Right atrium auricular region (tissue), 2 donors: ENCODE measurements around the gene ZFYVE26. TPM values are rescaled to one million over a fixed set of nuclear protein-coding genes. Genes with fewer than 3 reads are reported as not detected.

Experiments used
- DNase-seq: peaks from one replicate; pipeline ENCODE4 v3.0.0-alpha.2; 2019; ENCODE audit warnings: low spot score
- H3K27ac ChIP-seq, 2 donors: fragments of 200-600 bp; sonication (generic); 1 replicate in 1 of 2; 2 replicates in 1 of 2; pipeline ENCODE4 v1.5.1; 2016 to 2019
- H3K27me3 ChIP-seq, 2 donors: fragments of 200-600 bp; sonication (generic); one replicate each; pipeline versions ENCODE4 v1.5.1 to v1.6.0; 2017 to 2019
- H3K36me3 ChIP-seq: fragments of 200-600 bp; sonication (generic); one replicate; pipeline ENCODE4 v1.5.1; 2016
- H3K4me1 ChIP-seq, 2 donors: fragments of 200-600 bp; sonication (generic); one replicate each; pipeline versions ENCODE4 v1.5.1 to v1.6.0; 2017 to 2019
- H3K4me3 ChIP-seq, 2 donors: fragments of 200-600 bp; sonication (generic); 1 replicate in 1 of 2; 2 replicates in 1 of 2; pipeline ENCODE4 v1.5.1; 2017 to 2019; ENCODE audit warnings: mild to moderate bottlenecking in 1 of 2, moderate library complexity in 1 of 2
- H3K9me3 ChIP-seq, 2 donors: fragments of 200-600 bp; sonication (generic); one replicate each; pipeline ENCODE4 v1.5.1; 2019
- total RNA-seq, 2 donors: library from RNA; depleted of rRNA; stranded (reverse); fragments of >200 nt; gene quantifications; one replicate each; pipeline ENCODE4 v1.1.0, GENCODE V29; 2016
- TF ChIP-seq, protein P1 (sequence below), 2 donors: fragments of 200-600 bp; sonication (generic); IDR thresholded peaks; one replicate each; pipeline ENCODE4 v1.5.1; 2019; ENCODE audit warnings: antibody characterized with exemption in 2 of 2

ZFYVE26 gene
- total RNA-seq, 2 donors from 2014 or later, result 10.5 to 11.8 TPM

DNA sequence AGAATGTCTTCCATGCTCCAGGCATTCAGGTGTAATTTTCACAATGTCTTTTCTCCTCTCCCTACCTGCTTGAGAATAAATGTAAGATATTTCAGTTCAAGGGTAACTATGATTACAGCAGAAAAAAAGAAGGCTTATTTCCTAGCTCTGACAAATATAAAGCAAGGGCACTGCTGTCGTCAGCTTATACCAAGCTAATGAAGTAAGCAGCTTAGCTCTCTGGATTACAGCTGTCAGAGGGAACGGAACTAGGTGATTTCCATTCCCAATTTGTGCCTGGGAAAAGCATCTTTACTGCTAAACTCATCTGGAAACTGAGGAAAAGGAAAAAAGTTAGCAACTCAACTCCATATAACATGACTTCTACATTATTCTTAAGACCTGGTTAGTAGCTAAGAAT lies 56.5 kb downstream of the ZFYVE26 start:
- no peaks in the 10 kb centered on the region for H3K27me3 ChIP-seq
- no peaks in the 10 kb centered on the region for H3K4me1 ChIP-seq
- TF ChIP-seq, protein P1, sequence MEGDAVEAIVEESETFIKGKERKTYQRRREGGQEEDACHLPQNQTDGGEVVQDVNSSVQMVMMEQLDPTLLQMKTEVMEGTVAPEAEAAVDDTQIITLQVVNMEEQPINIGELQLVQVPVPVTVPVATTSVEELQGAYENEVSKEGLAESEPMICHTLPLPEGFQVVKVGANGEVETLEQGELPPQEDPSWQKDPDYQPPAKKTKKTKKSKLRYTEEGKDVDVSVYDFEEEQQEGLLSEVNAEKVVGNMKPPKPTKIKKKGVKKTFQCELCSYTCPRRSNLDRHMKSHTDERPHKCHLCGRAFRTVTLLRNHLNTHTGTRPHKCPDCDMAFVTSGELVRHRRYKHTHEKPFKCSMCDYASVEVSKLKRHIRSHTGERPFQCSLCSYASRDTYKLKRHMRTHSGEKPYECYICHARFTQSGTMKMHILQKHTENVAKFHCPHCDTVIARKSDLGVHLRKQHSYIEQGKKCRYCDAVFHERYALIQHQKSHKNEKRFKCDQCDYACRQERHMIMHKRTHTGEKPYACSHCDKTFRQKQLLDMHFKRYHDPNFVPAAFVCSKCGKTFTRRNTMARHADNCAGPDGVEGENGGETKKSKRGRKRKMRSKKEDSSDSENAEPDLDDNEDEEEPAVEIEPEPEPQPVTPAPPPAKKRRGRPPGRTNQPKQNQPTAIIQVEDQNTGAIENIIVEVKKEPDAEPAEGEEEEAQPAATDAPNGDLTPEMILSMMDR (IDR thresholded peaks at IDR 0.05), result no peak
- H3K9me3 ChIP-seq, result no peaks in the 10 kb centered on the region
- no peak overlapping the region for H3K4me3 ChIP-seq
- no peak overlapping the region for H3K27ac ChIP-seq
- DNase-seq, result no peak
- H3K36me3 ChIP-seq, result peaks cover 51% of the 10 kb centered on the region

DNA sequence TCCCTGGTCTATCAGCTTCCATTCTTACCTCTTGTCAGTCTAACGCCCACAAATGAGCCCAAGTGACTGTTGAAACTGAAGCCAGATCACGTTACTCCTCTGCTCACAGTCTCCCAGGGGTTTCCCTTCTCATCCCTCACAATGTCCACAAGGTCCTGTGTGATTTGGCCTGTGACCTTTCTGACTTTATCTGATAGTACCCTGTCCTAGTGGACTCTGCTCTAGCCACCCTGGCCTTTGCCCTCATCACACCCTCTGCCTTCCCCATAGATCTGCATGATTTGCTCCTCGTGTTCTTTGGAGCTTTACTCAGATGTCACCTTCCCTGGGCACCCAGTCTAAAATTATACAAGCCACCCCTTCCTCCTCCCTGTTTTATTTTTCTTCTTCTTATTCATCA lies 59.2 kb downstream of the ZFYVE26 start:
- H3K27ac ChIP-seq, result no peak overlapping the region
- TF ChIP-seq, protein P1 (IDR thresholded peaks at IDR 0.05), result no peak
- H3K36me3 ChIP-seq, result peaks cover 62% of the 10 kb centered on the region
- H3K27me3 ChIP-seq, result no peaks in the 10 kb centered on the region
- no peaks in the 10 kb centered on the region for H3K4me1 ChIP-seq
- H3K9me3 ChIP-seq, result no peaks in the 10 kb centered on the region
- DNase-seq, result no peak
- no peak overlapping the region for H3K4me3 ChIP-seq

DNA sequence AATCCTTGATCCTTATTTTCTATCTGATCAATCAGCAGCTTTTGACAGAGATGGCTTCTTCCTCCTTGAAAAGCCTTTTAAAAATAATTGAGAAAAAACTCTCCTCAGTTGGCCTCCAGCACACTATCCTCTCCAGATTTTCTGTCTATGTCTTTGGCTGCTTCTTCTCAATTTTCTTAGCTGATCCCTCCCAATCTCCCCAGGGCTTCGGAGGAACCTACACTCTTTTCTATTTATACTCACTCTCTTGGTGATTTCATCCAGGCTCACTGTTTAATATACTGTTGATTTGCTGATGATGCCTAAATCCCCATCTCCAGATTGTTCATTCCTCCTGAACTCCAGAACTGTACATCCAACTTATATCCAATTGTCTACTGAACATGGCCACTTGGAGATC lies 59.9 kb downstream of the ZFYVE26 start:
- no peak for DNase-seq
- H3K9me3 ChIP-seq, result no peaks in the 10 kb centered on the region
- H3K36me3 ChIP-seq, result peaks cover 64% of the 10 kb centered on the region
- no peaks in the 10 kb centered on the region for H3K4me1 ChIP-seq
- TF ChIP-seq, protein P1 (IDR thresholded peaks at IDR 0.05), result no peak
- no peak overlapping the region for H3K4me3 ChIP-seq
- H3K27ac ChIP-seq, result no peak overlapping the region
- no peaks in the 10 kb centered on the region for H3K27me3 ChIP-seq

DNA sequence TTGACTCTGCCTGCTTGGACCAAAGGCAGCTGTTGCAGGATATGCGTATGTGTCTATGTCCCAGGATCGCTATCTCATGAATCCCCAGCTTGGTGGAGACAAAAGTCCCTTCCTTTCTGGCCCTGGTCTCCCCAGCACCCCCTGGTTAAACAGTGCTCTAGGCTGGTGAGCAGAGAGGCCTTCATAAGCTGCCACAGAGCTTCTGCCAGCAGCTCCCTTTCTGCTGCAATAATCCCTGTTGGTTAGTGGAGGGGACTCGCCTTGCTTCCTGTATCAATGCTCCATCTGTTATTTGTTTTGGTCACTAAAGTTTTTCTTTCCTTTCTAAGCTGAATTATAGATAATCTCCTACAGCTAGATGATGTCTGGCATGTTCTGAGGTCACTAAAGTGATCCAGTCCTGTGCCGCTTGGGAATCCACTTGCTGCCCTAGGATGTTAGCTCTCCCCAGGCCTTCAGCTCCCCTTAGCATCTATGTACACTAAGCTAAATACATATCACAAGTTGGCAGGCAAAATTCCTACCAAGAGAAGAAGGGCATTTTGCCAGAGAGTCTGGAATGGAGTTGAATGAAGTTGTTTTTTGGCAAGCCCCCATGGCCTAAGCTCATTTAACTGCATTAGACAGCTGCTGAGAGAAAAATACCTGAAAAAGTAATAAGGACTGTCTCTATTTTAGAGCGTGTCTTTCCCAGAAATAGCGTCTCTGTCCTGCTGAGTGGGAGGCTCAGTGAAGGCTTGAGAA lies 66.9 kb downstream of the ZFYVE26 start:
- TF ChIP-seq, protein P1 (IDR thresholded peaks at IDR 0.05), result no peak

DNA sequence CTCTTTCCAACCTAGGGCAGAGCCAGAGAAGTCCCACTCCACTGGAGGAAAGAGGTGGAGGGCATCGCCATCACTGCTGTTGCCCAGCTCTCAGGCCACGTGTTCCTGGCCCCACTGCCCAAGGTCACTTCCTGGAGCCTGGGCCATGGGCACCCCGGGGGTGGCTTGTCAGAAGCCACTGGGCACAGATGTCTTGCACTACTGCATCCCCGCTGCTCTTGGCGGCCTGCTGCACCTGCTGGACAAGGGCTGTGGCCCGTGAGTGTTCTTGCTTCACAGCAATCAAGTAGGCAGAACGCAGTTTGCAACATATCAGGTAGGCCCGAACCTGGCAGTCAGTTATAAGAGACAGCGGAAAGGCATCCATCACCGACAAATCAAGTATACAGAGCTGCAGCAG lies 68.1 kb downstream of the ZFYVE26 start:
- Histone ChIP-seq H3K36me3 (peaks cover 52% of the 10 kb centered on the region), H3K4me1 (no peaks in the 10 kb centered on the region), H3K9me3 (no peaks in the 10 kb centered on the region), H3K27me3 (no peaks in the 10 kb centered on the region), H3K27ac (no peak overlapping the region), H3K4me3 (no peak overlapping the region)
- DNase-seq, result no peak
- TF ChIP-seq, protein P1 (IDR thresholded peaks at IDR 0.05), result no peak

More for the DNA sequence above, 66.9 kb downstream of the ZFYVE26 start:
- H3K4me1 ChIP-seq, result no peaks in the 10 kb centered on the region
- H3K36me3 ChIP-seq, result peaks cover 64% of the 10 kb centered on the region
- DNase-seq, result no peak
- H3K27ac ChIP-seq, result no peak overlapping the region
- no peaks in the 10 kb centered on the region for H3K27me3 ChIP-seq
- H3K9me3 ChIP-seq, result no peaks in the 10 kb centered on the region
- H3K4me3 ChIP-seq, result no peak overlapping the region

DNA sequence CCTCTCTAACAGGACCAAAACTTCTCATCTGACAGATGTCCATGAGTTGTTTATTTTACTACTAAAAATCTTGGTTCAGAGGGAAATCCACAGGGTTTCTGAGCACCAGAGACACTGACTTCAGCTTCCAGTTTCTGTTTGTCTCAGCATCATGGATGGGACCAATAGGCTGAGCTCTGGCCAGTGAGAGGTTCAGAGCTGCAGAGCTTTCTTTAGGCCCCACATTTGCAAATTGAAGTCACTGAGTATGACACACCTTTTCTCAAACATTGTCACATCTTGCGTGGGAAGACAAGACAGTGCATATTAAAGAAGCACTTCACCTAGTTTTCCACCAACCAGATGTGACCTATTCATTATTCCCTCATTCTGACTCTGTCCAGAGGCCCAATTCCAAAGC lies 69.5 kb downstream of the ZFYVE26 start:
- TF ChIP-seq, protein P1 (IDR thresholded peaks at IDR 0.05), result no peak
- Histone ChIP-seq H3K4me3 (no peak overlapping the region), H3K9me3 (no peaks in the 10 kb centered on the region), H3K4me1 (no peaks in the 10 kb centered on the region), H3K36me3 (peaks cover 39% of the 10 kb centered on the region), H3K27ac (no peak overlapping the region), H3K27me3 (no peaks in the 10 kb centered on the region)
- DNase-seq, result no peak
